Activated T-helper 2 cell treated with anti-CD3 and anti-CD28 coated beads, Interferon-gamma antibody, Interleukin-2, Interleukin-4, amounts not matched to agents 10 μg/mL and 5 μg/mL and 100 μg/mL, durations not matched to agents 14 hours and 24 hours and 36 hours (primary cell): ENCODE data around the gene CMPK1. TPM values are rescaled to one million over a fixed set of nuclear protein-coding genes. Genes with fewer than 3 reads are reported as not detected.

Experiments
- DNase-seq: peaks from one replicate; pipeline ENCODE4 v3.0.0; 2021; ENCODE audit warnings: low spot score
- H3K27ac Mint-ChIP-seq: one replicate; pipeline ENCODE4 v1.8.0; 2021; ENCODE audit warnings: mixed read lengths
- H3K27me3 Mint-ChIP-seq: one replicate; pipeline ENCODE4 v1.8.0; 2021; ENCODE audit warnings: low read depth, mixed read lengths
- H3K36me3 Mint-ChIP-seq: one replicate; pipeline ENCODE4 v1.8.0; 2021; ENCODE audit warnings: low read depth, mixed read lengths
- H3K4me1 Mint-ChIP-seq: one replicate; pipeline ENCODE4 v1.8.0; 2021; ENCODE audit warnings: low read depth, mixed read lengths
- H3K4me3 Mint-ChIP-seq: one replicate; pipeline ENCODE4 v1.8.0; 2021; ENCODE audit warnings: low read depth, mild to moderate bottlenecking, moderate library complexity, mixed read lengths
- H3K9me3 Mint-ChIP-seq: one replicate; pipeline ENCODE4 v1.8.0; 2021; ENCODE audit warnings: mixed read lengths
- intact Hi-C: fragments of 100-400 bp; cut with micrococcal nuclease; formaldehyde crosslinking; loops from one replicate; pipeline ENCODE4 v1.15.1; 2023
- total RNA-seq: library from RNA; stranded (reverse); gene quantifications from 2 replicates; pipeline ENCODE4 v1.2.3, GENCODE V29; 2022

CMPK1 gene
- total RNA-seq, 1 donor from 2014 or later, result 109 TPM

- Mint-ChIP-seq H3K4me1 (no peaks in the 10 kb centered on the region), H3K27me3 (peaks cover 27% of the 10 kb centered on the region), H3K27ac (no peak overlapping the region), H3K9me3 (no peaks in the 10 kb centered on the region), H3K4me3 (no peak overlapping the region), H3K36me3 (no peaks in the 10 kb centered on the region)
- no peak for DNase-seq
- intact Hi-C loops, result no loop called here
Observed at GRCh38 chr1:47406966-47407365, 73.4 kb downstream of the CMPK1 start.

- intact Hi-C loops, result no loop called here
- no peaks in the 10 kb centered on the region for H3K9me3 Mint-ChIP-seq
- no peaks in the 10 kb centered on the region for H3K36me3 Mint-ChIP-seq
- no peak for DNase-seq
- peaks cover 22% of the 10 kb centered on the region for H3K27me3 Mint-ChIP-seq
- H3K4me1 Mint-ChIP-seq, result no peaks in the 10 kb centered on the region
- no peak overlapping the region for H3K27ac Mint-ChIP-seq
- H3K4me3 Mint-ChIP-seq, result no peak overlapping the region
Observed at GRCh38 chr1:47407481-47407880, 73.9 kb downstream of the CMPK1 start.

GRCh38 chr1:47409311-47410067, 75.9 kb downstream of the CMPK1 start:
- Mint-ChIP-seq H3K4me1 (no peaks in the 10 kb centered on the region), H3K27me3 (peaks cover 31% of the 10 kb centered on the region)

GRCh38 chr1:47410068-47410455, 76.5 kb downstream of the CMPK1 start:
- no peak overlapping the region for H3K27ac Mint-ChIP-seq
- H3K36me3 Mint-ChIP-seq, result no peaks in the 10 kb centered on the region
- H3K4me3 Mint-ChIP-seq, result no peak overlapping the region
- intact Hi-C loops, result no loop called here
- no peaks in the 10 kb centered on the region for H3K9me3 Mint-ChIP-seq
- DNase-seq, result no peak
- H3K4me1 Mint-ChIP-seq, result no peaks in the 10 kb centered on the region
- H3K27me3 Mint-ChIP-seq, result peaks cover 35% of the 10 kb centered on the region

More at GRCh38 chr1:47409311-47410067, 75.9 kb downstream of the CMPK1 start:
- Mint-ChIP-seq H3K36me3 (no peaks in the 10 kb centered on the region), H3K27ac (no peak overlapping the region), H3K4me3 (no peak overlapping the region), H3K9me3 (no peaks in the 10 kb centered on the region)
- DNase-seq, result no peak
- intact Hi-C loops, result no loop called here

- Mint-ChIP-seq H3K27me3 (peaks cover 40% of the 10 kb centered on the region), H3K27ac (no peak overlapping the region), H3K36me3 (no peaks in the 10 kb centered on the region), H3K9me3 (no peaks in the 10 kb centered on the region), H3K4me3 (no peak overlapping the region), H3K4me1 (no peaks in the 10 kb centered on the region)
- no peak for DNase-seq
- intact Hi-C loops, result no loop called here
Observed at GRCh38 chr1:47411436-47411835, 77.8 kb downstream of the CMPK1 start.

- DNase-seq, result no peak
- Mint-ChIP-seq H3K27ac (no peak overlapping the region), H3K9me3 (no peaks in the 10 kb centered on the region), H3K4me1 (peaks cover 2% of the 10 kb centered on the region), H3K36me3 (no peaks in the 10 kb centered on the region), H3K4me3 (no peak overlapping the region), H3K27me3 (peaks cover 45% of the 10 kb centered on the region)
- intact Hi-C loops, result no loop called here
Observed at GRCh38 chr1:47412437-47412836, 78.8 kb downstream of the CMPK1 start.

GRCh38 chr1:47415728-47416318, 82.2 kb downstream of the CMPK1 start, which contains the start of gene FOXE3:
FOXE3 (plus strand) TSS chr1:47416285; CDS start chr1:47416316, 31 bp downstream.
- no peak for DNase-seq
- Mint-ChIP-seq H3K27ac (no peak within 1 kb of the TSS), H3K9me3 (no peaks in the 10 kb centered on the region), H3K4me3 (peak within 1 kb of the TSS; percentile 43), H3K4me1 (peaks cover 4% of the 10 kb centered on the region), H3K36me3 (no peaks in the 10 kb centered on the region), H3K27me3 (peaks cover 65% of the 10 kb centered on the region)
- intact Hi-C loops, result loop anchor here (2.0 kb wide), 2 partner anchors 21 to 29 kb away; no protein-coding TSS in a partner anchor

- peaks cover 4% of the 10 kb centered on the region for H3K4me1 Mint-ChIP-seq
- H3K4me3 Mint-ChIP-seq, result peak overlapping the region; percentile 43
- intact Hi-C loops, result loop anchor here (2.0 kb wide), 2 partner anchors 20 to 28 kb away; no protein-coding TSS in a partner anchor
- no peaks in the 10 kb centered on the region for H3K36me3 Mint-ChIP-seq
- H3K9me3 Mint-ChIP-seq, result no peaks in the 10 kb centered on the region
- H3K27ac Mint-ChIP-seq, result no peak overlapping the region
- peaks cover 68% of the 10 kb centered on the region for H3K27me3 Mint-ChIP-seq
- DNase-seq, result no peak
Observed at GRCh38 chr1:47416319-47417169, 83.0 kb downstream of the CMPK1 start.

- peaks cover 69% of the 10 kb centered on the region for H3K27me3 Mint-ChIP-seq
- H3K27ac Mint-ChIP-seq, result no peak overlapping the region
- peaks cover 4% of the 10 kb centered on the region for H3K4me1 Mint-ChIP-seq
- no peaks in the 10 kb centered on the region for H3K36me3 Mint-ChIP-seq
- H3K9me3 Mint-ChIP-seq, result no peaks in the 10 kb centered on the region
- H3K4me3 Mint-ChIP-seq, result peak overlapping the region; percentile 49
- no peak for DNase-seq
- intact Hi-C loops, result loop anchor here (2.0 kb wide), 2 partner anchors 19 to 27 kb away; no protein-coding TSS in a partner anchor
Observed at GRCh38 chr1:47417170-47418044, 83.8 kb downstream of the CMPK1 start.

GRCh38 chr1:47418122-47418521, 84.5 kb downstream of the CMPK1 start:
- no peak overlapping the region for H3K4me3 Mint-ChIP-seq
- intact Hi-C loops, result no loop called here
- H3K9me3 Mint-ChIP-seq, result no peaks in the 10 kb centered on the region
- H3K27ac Mint-ChIP-seq, result no peak overlapping the region
- DNase-seq, result no peak
- no peaks in the 10 kb centered on the region for H3K36me3 Mint-ChIP-seq
- peaks cover 68% of the 10 kb centered on the region for H3K27me3 Mint-ChIP-seq
- H3K4me1 Mint-ChIP-seq, result peaks cover 4% of the 10 kb centered on the region

GRCh38 chr1:47418681-47419325, 85.2 kb downstream of the CMPK1 start:
- no peak overlapping the region for H3K27ac Mint-ChIP-seq
- H3K4me1 Mint-ChIP-seq, result peaks cover 4% of the 10 kb centered on the region
- intact Hi-C loops, result no loop called here
- no peaks in the 10 kb centered on the region for H3K9me3 Mint-ChIP-seq
- no peak overlapping the region for H3K4me3 Mint-ChIP-seq
- no peaks in the 10 kb centered on the region for H3K36me3 Mint-ChIP-seq
- DNase-seq, result no peak
- peaks cover 68% of the 10 kb centered on the region for H3K27me3 Mint-ChIP-seq
